Measurements from ENCODE around the gene SLC12A7. TPM values are rescaled to one million over a fixed set of nuclear protein-coding genes. Genes with fewer than 3 reads are reported as not detected.

The SLC12A7 gene
- total and polyA plus RNA-seq, 12 donors = 1.3 to 52.6 (median 24.4) TPM

DNA sequence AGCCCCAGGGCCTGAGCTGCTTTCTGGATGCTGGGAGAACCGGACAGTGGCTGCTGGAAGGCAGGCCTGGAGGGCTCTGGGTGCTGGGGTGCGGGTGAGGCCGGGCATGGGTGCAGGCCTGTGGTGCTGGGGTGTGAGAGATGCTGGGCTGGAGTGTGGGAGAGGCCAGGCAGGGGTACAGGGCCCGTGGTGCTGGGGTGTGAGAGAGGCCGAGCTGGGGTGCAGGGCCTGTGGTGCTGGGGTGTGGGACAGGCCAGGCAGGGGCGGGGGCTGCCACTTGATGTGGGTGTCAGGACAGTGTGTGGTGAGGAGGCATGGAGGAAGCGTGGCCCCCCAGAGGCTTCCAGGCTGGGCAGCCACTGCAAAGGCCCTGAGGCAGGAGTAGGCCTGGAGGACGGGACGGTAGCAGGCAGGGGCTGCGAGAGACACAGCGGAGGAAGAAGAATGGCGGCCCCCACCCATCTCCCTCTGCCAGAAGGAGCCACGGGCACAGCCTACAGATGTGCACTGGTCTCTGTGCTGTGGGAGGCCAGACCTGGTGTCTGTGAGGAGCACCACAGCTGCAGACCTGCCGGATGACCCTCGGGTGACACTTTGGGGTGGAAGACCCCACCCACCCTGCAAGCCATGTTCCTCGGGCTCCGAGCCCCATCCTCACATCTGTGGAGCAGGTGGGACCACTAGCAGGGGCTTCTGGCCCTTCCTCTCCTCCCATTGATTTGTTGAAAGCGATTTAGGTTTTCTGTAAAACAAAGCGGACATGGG, 94.0 kb downstream of the SLC12A7 start:
- Histone ChIP-seq H3K27me3 (no peaks in the 10 kb centered on the region), H3K36me3 (replicated peaks in 1 of 2) (no peaks in the 10 kb centered on the region), H3K4me1 (replicated peaks in 1 of 2) (no peaks in the 10 kb centered on the region), H3K9me3 (replicated peaks in 1 of 3) (no peaks in the 10 kb centered on the region), H3K27ac (no peak overlapping the region), H3K4me3 (no peak overlapping the region)
- TF ChIP-seq, protein P1, sequence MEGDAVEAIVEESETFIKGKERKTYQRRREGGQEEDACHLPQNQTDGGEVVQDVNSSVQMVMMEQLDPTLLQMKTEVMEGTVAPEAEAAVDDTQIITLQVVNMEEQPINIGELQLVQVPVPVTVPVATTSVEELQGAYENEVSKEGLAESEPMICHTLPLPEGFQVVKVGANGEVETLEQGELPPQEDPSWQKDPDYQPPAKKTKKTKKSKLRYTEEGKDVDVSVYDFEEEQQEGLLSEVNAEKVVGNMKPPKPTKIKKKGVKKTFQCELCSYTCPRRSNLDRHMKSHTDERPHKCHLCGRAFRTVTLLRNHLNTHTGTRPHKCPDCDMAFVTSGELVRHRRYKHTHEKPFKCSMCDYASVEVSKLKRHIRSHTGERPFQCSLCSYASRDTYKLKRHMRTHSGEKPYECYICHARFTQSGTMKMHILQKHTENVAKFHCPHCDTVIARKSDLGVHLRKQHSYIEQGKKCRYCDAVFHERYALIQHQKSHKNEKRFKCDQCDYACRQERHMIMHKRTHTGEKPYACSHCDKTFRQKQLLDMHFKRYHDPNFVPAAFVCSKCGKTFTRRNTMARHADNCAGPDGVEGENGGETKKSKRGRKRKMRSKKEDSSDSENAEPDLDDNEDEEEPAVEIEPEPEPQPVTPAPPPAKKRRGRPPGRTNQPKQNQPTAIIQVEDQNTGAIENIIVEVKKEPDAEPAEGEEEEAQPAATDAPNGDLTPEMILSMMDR (IDR thresholded peaks at IDR 0.05) = no peak
- no peak for DNase-seq
- WGBS, 4 donors = 83 to 92% (median 89%) methylated on average over 18 to 19 of the region's 19 CpGs
- intact Hi-C loops (cut with DNase I) = no loop called here

DNA sequence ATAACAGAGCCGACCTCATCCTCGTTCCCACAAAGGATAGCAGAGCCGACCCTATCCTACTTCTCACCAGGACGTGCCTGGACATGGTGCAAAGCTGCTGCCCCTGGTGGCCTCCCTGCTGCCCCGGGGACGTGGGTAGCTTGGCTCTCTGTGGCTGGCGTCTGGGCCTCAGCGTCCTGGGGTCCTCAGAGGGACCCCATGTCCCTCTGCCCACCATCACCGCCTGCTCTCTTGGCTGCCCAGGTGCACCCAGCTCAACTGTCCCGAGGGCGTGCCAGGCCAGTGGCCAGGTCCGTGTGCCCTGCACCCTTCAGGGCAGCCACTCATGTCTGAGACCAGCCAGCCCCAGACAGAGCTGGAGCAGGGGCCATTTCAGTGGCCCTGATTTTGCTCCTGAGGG, 94.8 kb downstream of the SLC12A7 start:
- H3K9me3 ChIP-seq (replicated peaks in 1 of 3) = no peaks in the 10 kb centered on the region
- H3K27ac ChIP-seq = no peak overlapping the region
- intact Hi-C loops (cut with DNase I) = no loop called here
- H3K4me1 ChIP-seq (replicated peaks in 1 of 2) = no peaks in the 10 kb centered on the region
- no peak overlapping the region for H3K4me3 ChIP-seq
- no peak for DNase-seq
- 52 to 73% (median 67%) methylated on average over 3 to 12 of the region's 12 CpGs for WGBS, 4 donors
- TF ChIP-seq, protein P1 (IDR thresholded peaks at IDR 0.05) = no peak
- no peak for TF ChIP-seq POLR2A (IDR thresholded peaks at IDR 0.05)
- H3K36me3 ChIP-seq (replicated peaks in 1 of 2) = no peaks in the 10 kb centered on the region
- H3K27me3 ChIP-seq = no peaks in the 10 kb centered on the region

DNA sequence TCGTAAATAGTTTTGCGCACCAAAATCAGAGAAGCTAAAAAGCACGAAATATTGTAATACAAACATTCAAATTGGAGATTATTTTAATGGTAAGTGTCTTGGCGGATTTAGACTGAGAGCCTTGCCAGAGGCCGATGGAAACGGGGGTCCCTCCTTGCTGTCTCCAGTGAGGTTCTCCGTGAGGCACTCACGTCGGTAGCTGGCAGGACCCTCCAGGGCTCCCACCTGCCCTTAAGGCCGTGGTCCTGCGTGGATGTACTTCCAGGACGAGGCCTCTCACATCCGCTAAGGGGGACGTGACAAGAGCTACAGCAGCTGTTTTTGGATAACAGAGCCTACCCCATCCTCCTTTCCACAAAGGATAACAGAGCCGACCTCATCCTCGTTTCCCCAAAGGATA, 95.4 kb downstream of the SLC12A7 start:
- TF ChIP-seq, protein P1 (IDR thresholded peaks at IDR 0.05) = no peak
- no peak for TF ChIP-seq POLR2A (IDR thresholded peaks at IDR 0.05)
- Histone ChIP-seq H3K4me1 (replicated peaks in 1 of 2) (no peaks in the 10 kb centered on the region), H3K27ac (no peak overlapping the region), H3K36me3 (replicated peaks in 1 of 2) (no peaks in the 10 kb centered on the region), H3K27me3 (no peaks in the 10 kb centered on the region), H3K4me3 (no peak overlapping the region), H3K9me3 (replicated peaks in 1 of 3) (no peaks in the 10 kb centered on the region)
- 70 to 81% (median 77%) methylated on average over 12 to 16 of the region's 16 CpGs for WGBS, 4 donors
- no peak for DNase-seq
- intact Hi-C loops (cut with DNase I) = no loop called here

- Histone ChIP-seq H3K9me3 (replicated peaks in 1 of 3) (no peaks in the 10 kb centered on the region), H3K4me3 (no peak overlapping the region), H3K27me3 (peaks cover 4% of the 10 kb centered on the region), H3K36me3 (replicated peaks in 1 of 2) (no peaks in the 10 kb centered on the region), H3K27ac (no peak overlapping the region), H3K4me1 (replicated peaks in 1 of 2) (no peaks in the 10 kb centered on the region)
- no peak for DNase-seq
- intact Hi-C loops (cut with DNase I) = no loop called here
- TF ChIP-seq POLR2A (IDR thresholded peaks at IDR 0.05) = no peak
- TF ChIP-seq, protein P1 (IDR thresholded peaks at IDR 0.05) = no peak
- 81 to 100% (median 86%) methylated on average over 4 to 19 of the region's 19 CpGs for WGBS, 4 donors
Measured at GRCh38 chr5:1016036-1016435, 95.8 kb downstream of the SLC12A7 start.
